ENCODE results near the gene RFX4. TPM values are rescaled to one million over a fixed set of nuclear protein-coding genes. Genes with fewer than 3 reads are reported as not detected.

The RFX4 gene
- total and polyA plus RNA-seq, 2 of the 8 experiments (the other 6 are each of a cell fraction or from before 2014, with no cell fraction given): 0.06 TPM; not detected in 1

GRCh38 chr12:106774005-106774807 is 191.4 kb downstream of the RFX4 start, which contains the start of gene RIC8B (continued):
- TF ChIP-seq GTF2F1 (IDR thresholded peaks at IDR 0.05; ENCODE audit: borderline replicate concordance, low read depth, low read length) (no peak), CTBP2 (IDR thresholded peaks at IDR 0.05; ENCODE audit: borderline replicate concordance, insufficient read depth, insufficient read length, low read length) (no peak), BCL11A (IDR thresholded peaks at IDR 0.05; ENCODE audit: low read depth in 2 of 2, low read length in 2 of 2) (no peak), RNF2 (IDR thresholded peaks at IDR 0.05; ENCODE audit: borderline replicate concordance, low read depth, low read length, missing control alignments, poor library complexity, severe bottlenecking) (no peak), NANOG (IDR thresholded peaks at IDR 0.05; ENCODE audit: insufficient read depth, low read depth, low read length, poor library complexity, severe bottlenecking) (peak; percentile 34), CEBPB (IDR thresholded peaks at IDR 0.05; ENCODE audit: low read depth, low read length) (no peak), CBX5 (IDR thresholded peaks at IDR 0.05; ENCODE audit: low read depth, low read length) (no peak), CHD1 (IDR thresholded peaks at IDR 0.05; ENCODE audit: low read depth, low read length) (no peak), EP300 (IDR thresholded peaks at IDR 0.05; ENCODE audit: borderline replicate concordance in 1 of 2, low read depth in 2 of 2, low read length in 2 of 2) (peak in 1 of 2 experiments; percentile 29; a peak in 1 of 3 replicates), POLR2AphosphoS5 (IDR thresholded peaks at IDR 0.05; ENCODE audit: low read depth, low read length) (peak; percentile 73), BACH1 (IDR thresholded peaks at IDR 0.05; ENCODE audit: low read length) (no peak), TEAD4 (IDR thresholded peaks at IDR 0.05; ENCODE audit: low read depth, low read length) (peak; percentile 87), RAD21 (IDR thresholded peaks at IDR 0.05 in 1 of 2, conservative IDR thresholded peaks at IDR 0.05 in 1 of 2; ENCODE audit: low read depth in 2 of 2, low read length in 2 of 2) (peak in 1 of 2 experiments; percentile 9; a peak in 1 of 4 replicates), RFX5 (IDR thresholded peaks at IDR 0.05; ENCODE audit: borderline replicate concordance, low read depth, low read length) (no peak), TAF1 (IDR thresholded peaks at IDR 0.05; ENCODE audit: low read depth, low read length) (peak; percentile 72), KDM4A (IDR thresholded peaks at IDR 0.05; ENCODE audit: low read depth, low read length, severe bottlenecking) (peak; percentile 59), SRF (IDR thresholded peaks at IDR 0.05; ENCODE audit: low read depth, low read length) (0 out of 2 replicates have a peak, but pooled peaks have one; percentile 10), SP2 (IDR thresholded peaks at IDR 0.05; ENCODE audit: low read length) (no peak), CHD2 (IDR thresholded peaks at IDR 0.05; ENCODE audit: low read length) (peak; percentile 96), SAP30 (IDR thresholded peaks at IDR 0.05; ENCODE audit: insufficient read depth, insufficient replicate concordance, low read length) (no peak), TCF12 (IDR thresholded peaks at IDR 0.05; ENCODE audit: low read depth, low read length) (no peak), JUND (IDR thresholded peaks at IDR 0.05; ENCODE audit: low read length) (0 out of 2 replicates have a peak, but pooled peaks have one; percentile 42), NRF1 (IDR thresholded peaks at IDR 0.05; ENCODE audit: low read depth, low read length) (no peak), JUN (IDR thresholded peaks at IDR 0.05; ENCODE audit: low read depth, low read length) (no peak)
